HEK293 (cell line): Measurements from ENCODE around the gene SLIT1.

ENCODE experiments used
- CTCF ChIA-PET: fragments of 350-600 bp; formaldehyde crosslinking; extraction: SDS; loops from one replicate; lab custom pipeline; 2021; ENCODE audit warnings: antibody characterized with exemption; lab: Yijun Ruan, JAX
- POLR2A ChIA-PET: fragments of 300-600 bp; formaldehyde crosslinking; extraction: SDS; loops from one replicate; lab custom pipeline; 2020; ENCODE audit warnings: antibody characterized with exemption, inconsistent platforms; lab: Yijun Ruan, JAX
- H3K27ac ChIP-seq: fragments of 200-500 bp; sonication (Bioruptor generic); 2 replicates; pipeline ENCODE4 v1.5.1; 2014; ENCODE audit warnings: low read depth, low read length, control low read depth, inconsistent platforms; ENCODE audit errors: extremely low read depth
- H3K36me3 ChIP-seq, 2 experiments: fragments of 200-500 bp in 1 of 2; sonication (Bioruptor generic) in 1 of 2; 1 replicate in 1 of 2; 2 replicates in 1 of 2; pipeline ENCODE4 v1.5.1; 2014 to 2017; ENCODE audit warnings: inconsistent platforms in 2 of 2, low read length in 2 of 2; ENCODE audit not compliant: control insufficient read depth in 2 of 2, insufficient read depth in 1 of 2
- H3K4me1 ChIP-seq: fragments of 200-500 bp; sonication (Bioruptor generic); 2 replicates; pipeline ENCODE4 v1.5.1; 2014; ENCODE audit warnings: mild to moderate bottlenecking, low read length, inconsistent platforms; ENCODE audit not compliant: control insufficient read depth, insufficient read depth
- H3K4me3 ChIP-seq: 2 replicates; pipeline ENCODE4 v1.5.1; 2011; ENCODE audit warnings: low read depth, mild to moderate bottlenecking, control low read depth, low read length, moderate library complexity
- H3K9me3 ChIP-seq: fragments of 200-500 bp; sonication (Bioruptor generic); 2 replicates; pipeline ENCODE4 v1.5.1; 2014; ENCODE audit warnings: low read depth, low read length, inconsistent platforms; ENCODE audit not compliant: control insufficient read depth, insufficient read depth
- GLI4 ChIP-seq: fragments of 450-650 bp; formaldehyde crosslinking; IDR thresholded peaks from 2 replicates; pipeline ENCODE4 v1.5.1; 2016; ENCODE audit warnings: missing biosample characterization, missing genetic modification characterization
- MEIS1 ChIP-seq: sonication (generic); formaldehyde crosslinking; IDR thresholded peaks from 2 replicates; pipeline ENCODE4 v1.8.1; 2022; ENCODE audit warnings: missing genetic modification reagents, mild to moderate bottlenecking, borderline replicate concordance
- ZIC2 ChIP-seq: fragments of 450-650 bp; formaldehyde crosslinking; IDR thresholded peaks from 2 replicates; pipeline ENCODE4 v1.5.1; 2016; ENCODE audit warnings: missing biosample characterization, missing genetic modification characterization
- ZNF146 ChIP-seq: fragments of 450-650 bp; formaldehyde crosslinking; IDR thresholded peaks from 2 replicates; pipeline ENCODE4 v1.5.1; 2016; ENCODE audit warnings: missing biosample characterization, missing genetic modification characterization
- ZNF184 ChIP-seq: fragments of 450-650 bp; IDR thresholded peaks from 2 replicates; pipeline ENCODE4 v1.5.1; 2018; ENCODE audit warnings: missing biosample characterization, mild to moderate bottlenecking, missing genetic modification characterization
- ZNF214 ChIP-seq: fragments of 450-650 bp; formaldehyde crosslinking; IDR thresholded peaks from 2 replicates; pipeline ENCODE4 v1.5.1; 2017; ENCODE audit warnings: missing biosample characterization, mild to moderate bottlenecking, missing genetic modification characterization, borderline replicate concordance
- ZNF223 ChIP-seq: fragments of 450-650 bp; formaldehyde crosslinking; IDR thresholded peaks from 2 replicates; pipeline ENCODE4 v1.5.1; 2016; ENCODE audit warnings: missing biosample characterization, missing genetic modification characterization
- ZNF423 ChIP-seq: fragments of 450-650 bp; formaldehyde crosslinking; IDR thresholded peaks from 2 replicates; pipeline ENCODE4 v1.5.1; 2016; ENCODE audit warnings: missing biosample characterization, missing genetic modification characterization
- ZNF501 ChIP-seq: fragments of 450-650 bp; formaldehyde crosslinking; IDR thresholded peaks from 2 replicates; pipeline ENCODE4 v1.5.1; 2016; ENCODE audit warnings: missing biosample characterization, missing genetic modification characterization
- ZNF521 ChIP-seq: fragments of 450-650 bp; formaldehyde crosslinking; IDR thresholded peaks from 2 replicates; pipeline ENCODE4 v1.5.1; 2017; ENCODE audit warnings: missing biosample characterization, mild to moderate bottlenecking, missing genetic modification characterization
- ZNF558 ChIP-seq: fragments of 450-650 bp; formaldehyde crosslinking; IDR thresholded peaks from 2 replicates; pipeline ENCODE4 v1.5.1; 2016; ENCODE audit warnings: missing biosample characterization, missing genetic modification characterization
- ZNF561 ChIP-seq: fragments of 450-650 bp; IDR thresholded peaks from 2 replicates; pipeline ENCODE4 v1.5.1; 2018; ENCODE audit warnings: missing biosample characterization, missing genetic modification characterization, borderline replicate concordance
- ZNF571 ChIP-seq: fragments of 450-650 bp; formaldehyde crosslinking; IDR thresholded peaks from 2 replicates; pipeline ENCODE4 v1.5.0; 2017; ENCODE audit warnings: missing biosample characterization, missing genetic modification characterization
- ZNF707 ChIP-seq: fragments of 450-650 bp; formaldehyde crosslinking; IDR thresholded peaks from 2 replicates; pipeline ENCODE4 v1.5.1; 2016; ENCODE audit warnings: missing biosample characterization, missing genetic modification characterization
- ZNF776 ChIP-seq: fragments of 450-650 bp; formaldehyde crosslinking; IDR thresholded peaks from 2 replicates; pipeline ENCODE4 v1.5.0; 2017; ENCODE audit warnings: missing biosample characterization, missing genetic modification characterization, borderline replicate concordance
- ZNF830 ChIP-seq: fragments of 450-650 bp; IDR thresholded peaks from 2 replicates; pipeline ENCODE4 v1.5.0; 2018; ENCODE audit warnings: missing biosample characterization, missing genetic modification characterization, low read depth, mild to moderate bottlenecking, moderate library complexity
- TF ChIP-seq, protein P1 (sequence below): fragments of 450-650 bp; formaldehyde crosslinking; conservative IDR thresholded peaks from 2 replicates; pipeline ENCODE4 v1.5.1; 2016; ENCODE audit warnings: low read depth, missing biosample characterization, missing genetic modification characterization
- TF ChIP-seq, protein P2 (sequence below): IDR thresholded peaks from 2 replicates; pipeline ENCODE4 v1.6.1; 2011; ENCODE audit warnings: mild to moderate bottlenecking, low read depth, low read length, borderline replicate concordance
- TF ChIP-seq, protein P3 (sequence below): fragments of 450-650 bp; formaldehyde crosslinking; optimal IDR thresholded peaks from 2 replicates; pipeline ENCODE3; 2016; ENCODE audit warnings: missing biosample characterization, mild to moderate bottlenecking, missing genetic modification characterization
- TF ChIP-seq, protein P4 (sequence below): fragments of 450-650 bp; formaldehyde crosslinking; IDR thresholded peaks from 2 replicates; pipeline ENCODE4 v1.5.1; 2016; ENCODE audit warnings: missing biosample characterization, missing genetic modification characterization

Gene SLIT1

DNA sequence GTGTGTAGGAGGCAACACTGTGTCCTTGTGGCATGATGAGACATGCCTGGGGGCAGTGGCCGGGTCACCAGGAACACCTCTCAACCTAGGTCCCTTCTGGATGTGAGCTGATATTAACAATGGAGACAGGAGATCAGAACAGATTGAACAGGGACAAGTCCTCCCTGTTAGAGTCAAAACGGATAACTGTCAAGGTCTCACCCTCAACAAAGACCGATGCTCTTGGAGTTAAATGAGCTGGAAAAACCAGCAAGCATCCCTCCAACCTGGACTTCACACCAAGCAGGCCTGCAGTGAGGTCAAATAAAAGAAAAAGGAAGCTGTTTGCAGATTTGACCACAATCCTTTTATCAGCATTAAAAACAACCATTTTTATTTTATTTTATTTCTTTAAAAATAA is 49.0 kb downstream of the SLIT1 start (continued):
- TF ChIP-seq, protein P1, sequence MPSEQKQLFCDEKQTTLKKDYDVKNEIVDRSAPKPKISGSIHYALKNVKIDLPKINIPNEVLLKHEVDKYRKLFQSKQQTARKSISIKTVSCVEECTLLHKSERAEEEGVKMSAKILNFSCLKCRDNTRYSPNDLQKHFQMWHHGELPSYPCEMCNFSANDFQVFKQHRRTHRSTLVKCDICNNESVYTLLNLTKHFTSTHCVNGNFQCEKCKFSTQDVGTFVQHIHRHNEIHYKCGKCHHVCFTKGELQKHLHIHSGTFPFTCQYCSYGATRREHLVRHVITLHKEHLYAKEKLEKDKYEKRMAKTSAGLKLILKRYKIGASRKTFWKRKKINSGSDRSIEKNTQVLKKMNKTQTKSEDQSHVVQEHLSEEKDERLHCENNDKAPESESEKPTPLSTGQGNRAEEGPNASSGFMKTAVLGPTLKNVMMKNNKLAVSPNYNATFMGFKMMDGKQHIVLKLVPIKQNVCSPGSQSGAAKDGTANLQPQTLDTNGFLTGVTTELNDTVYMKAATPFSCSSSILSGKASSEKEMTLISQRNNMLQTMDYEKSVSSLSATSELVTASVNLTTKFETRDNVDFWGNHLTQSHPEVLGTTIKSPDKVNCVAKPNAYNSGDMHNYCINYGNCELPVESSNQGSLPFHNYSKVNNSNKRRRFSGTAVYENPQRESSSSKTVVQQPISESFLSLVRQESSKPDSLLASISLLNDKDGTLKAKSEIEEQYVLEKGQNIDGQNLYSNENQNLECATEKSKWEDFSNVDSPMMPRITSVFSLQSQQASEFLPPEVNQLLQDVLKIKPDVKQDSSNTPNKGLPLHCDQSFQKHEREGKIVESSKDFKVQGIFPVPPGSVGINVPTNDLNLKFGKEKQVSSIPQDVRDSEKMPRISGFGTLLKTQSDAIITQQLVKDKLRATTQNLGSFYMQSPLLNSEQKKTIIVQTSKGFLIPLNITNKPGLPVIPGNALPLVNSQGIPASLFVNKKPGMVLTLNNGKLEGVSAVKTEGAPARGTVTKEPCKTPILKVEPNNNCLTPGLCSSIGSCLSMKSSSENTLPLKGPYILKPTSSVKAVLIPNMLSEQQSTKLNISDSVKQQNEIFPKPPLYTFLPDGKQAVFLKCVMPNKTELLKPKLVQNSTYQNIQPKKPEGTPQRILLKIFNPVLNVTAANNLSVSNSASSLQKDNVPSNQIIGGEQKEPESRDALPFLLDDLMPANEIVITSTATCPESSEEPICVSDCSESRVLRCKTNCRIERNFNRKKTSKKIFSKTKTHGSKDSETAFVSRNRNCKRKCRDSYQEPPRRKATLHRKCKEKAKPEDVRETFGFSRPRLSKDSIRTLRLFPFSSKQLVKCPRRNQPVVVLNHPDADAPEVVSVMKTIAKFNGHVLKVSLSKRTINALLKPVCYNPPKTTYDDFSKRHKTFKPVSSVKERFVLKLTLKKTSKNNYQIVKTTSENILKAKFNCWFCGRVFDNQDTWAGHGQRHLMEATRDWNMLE (tag by site-specific recombination): no peak
- TF ChIP-seq, protein P2, sequence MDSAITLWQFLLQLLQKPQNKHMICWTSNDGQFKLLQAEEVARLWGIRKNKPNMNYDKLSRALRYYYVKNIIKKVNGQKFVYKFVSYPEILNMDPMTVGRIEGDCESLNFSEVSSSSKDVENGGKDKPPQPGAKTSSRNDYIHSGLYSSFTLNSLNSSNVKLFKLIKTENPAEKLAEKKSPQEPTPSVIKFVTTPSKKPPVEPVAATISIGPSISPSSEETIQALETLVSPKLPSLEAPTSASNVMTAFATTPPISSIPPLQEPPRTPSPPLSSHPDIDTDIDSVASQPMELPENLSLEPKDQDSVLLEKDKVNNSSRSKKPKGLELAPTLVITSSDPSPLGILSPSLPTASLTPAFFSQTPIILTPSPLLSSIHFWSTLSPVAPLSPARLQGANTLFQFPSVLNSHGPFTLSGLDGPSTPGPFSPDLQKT: no peak
- TF ChIP-seq ZNF830 (no peak), ZNF707 (tag by site-specific recombination) (no peak), GLI4 (no peak)

DNA sequence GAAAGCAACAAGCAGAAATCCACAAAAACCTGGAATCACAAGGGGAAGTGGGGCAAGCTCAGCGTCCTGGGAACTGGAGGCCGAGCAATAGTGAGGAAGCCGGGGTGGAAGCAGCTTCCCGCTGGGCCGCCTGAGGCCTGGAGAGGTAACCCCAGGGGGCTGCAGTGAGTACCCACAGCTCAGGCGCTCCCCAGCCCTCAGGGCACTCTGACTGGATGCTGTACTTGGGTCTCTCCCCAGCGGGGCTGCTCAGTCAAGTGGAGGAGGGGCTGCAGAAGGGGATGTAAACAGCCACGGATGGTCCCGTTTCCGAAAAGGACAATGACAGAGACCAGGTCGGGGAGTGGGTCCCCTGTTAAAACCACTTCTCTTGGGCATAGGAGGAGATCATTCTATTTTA is 50.3 kb downstream of the SLIT1 start:
- no peak overlapping the region for H3K27ac ChIP-seq
- 0 out of 2 replicates have a peak, but pooled peaks have one; percentile 10 for TF ChIP-seq ZNF423 (tag by site-specific recombination)
- peak; percentile 76 for TF ChIP-seq ZIC2 (tag by site-specific recombination)
- TF ChIP-seq, protein P3, sequence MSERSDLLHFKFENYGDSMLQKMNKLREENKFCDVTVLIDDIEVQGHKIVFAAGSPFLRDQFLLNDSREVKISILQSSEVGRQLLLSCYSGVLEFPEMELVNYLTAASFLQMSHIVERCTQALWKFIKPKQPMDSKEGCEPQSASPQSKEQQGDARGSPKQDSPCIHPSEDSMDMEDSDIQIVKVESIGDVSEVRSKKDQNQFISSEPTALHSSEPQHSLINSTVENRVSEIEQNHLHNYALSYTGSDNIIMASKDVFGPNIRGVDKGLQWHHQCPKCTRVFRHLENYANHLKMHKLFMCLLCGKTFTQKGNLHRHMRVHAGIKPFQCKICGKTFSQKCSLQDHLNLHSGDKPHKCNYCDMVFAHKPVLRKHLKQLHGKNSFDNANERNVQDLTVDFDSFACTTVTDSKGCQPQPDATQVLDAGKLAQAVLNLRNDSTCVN (tag by site-specific recombination): no peak
- TF ChIP-seq ZNF571 (tag by site-specific recombination): no peak
- TF ChIP-seq ZNF223 (tag by site-specific recombination): no peak
- ChIA-PET POLR2A (no interaction called here), CTCF (interaction anchor here (0.6 kb wide), 1 partner anchor 760 kb away, joined by 4 read pairs; no protein-coding TSS in a partner anchor)
- H3K4me1 ChIP-seq: no peaks in the 10 kb centered on the region
- H3K4me3 ChIP-seq: no peak overlapping the region
- H3K9me3 ChIP-seq: no peaks in the 10 kb centered on the region
- no peaks in the 10 kb centered on the region for H3K36me3 ChIP-seq

DNA sequence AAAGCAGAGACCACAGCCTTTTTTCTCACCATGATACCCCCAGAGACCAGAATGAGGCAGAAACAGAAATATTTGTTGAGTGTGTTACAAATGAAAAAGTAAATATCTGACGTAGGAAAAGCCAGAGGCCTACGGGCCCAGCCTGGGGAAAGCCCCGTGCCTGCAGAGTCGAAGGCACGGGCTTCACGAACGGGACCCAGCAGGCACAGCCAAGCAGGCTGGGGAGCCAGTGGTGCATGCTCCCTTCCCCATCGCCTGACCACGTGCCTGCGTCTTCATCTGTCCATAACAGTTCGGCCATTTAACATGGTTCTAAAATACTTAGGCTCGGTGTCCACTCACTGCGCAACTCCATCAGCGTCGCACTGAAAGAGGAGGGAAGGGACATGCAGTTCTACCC is 50.8 kb downstream of the SLIT1 start:
- CTCF ChIA-PET: interaction anchor here (0.6 kb wide), 1 partner anchor 759 kb away, joined by 4 read pairs; no protein-coding TSS in a partner anchor
- POLR2A ChIA-PET: no interaction called here
- H3K27ac ChIP-seq: no peak overlapping the region
- H3K4me3 ChIP-seq: no peak overlapping the region
- H3K36me3 ChIP-seq: no peaks in the 10 kb centered on the region
- no peaks in the 10 kb centered on the region for H3K9me3 ChIP-seq
- H3K4me1 ChIP-seq: no peaks in the 10 kb centered on the region
- TF ChIP-seq ZNF521 (no peak), ZNF146 (tag by site-specific recombination) (no peak), ZNF561 (no peak), MEIS1 (CRISPR knock-in tag) (no peak), ZNF501 (no peak), ZNF184 (tag by site-specific recombination) (no peak), ZNF214 (tag by site-specific recombination) (no peak), ZNF776 (tag by site-specific recombination) (no peak), ZNF558 (tag by site-specific recombination) (no peak)
- TF ChIP-seq, protein P3 (tag by site-specific recombination): no peak
- TF ChIP-seq, protein P4, sequence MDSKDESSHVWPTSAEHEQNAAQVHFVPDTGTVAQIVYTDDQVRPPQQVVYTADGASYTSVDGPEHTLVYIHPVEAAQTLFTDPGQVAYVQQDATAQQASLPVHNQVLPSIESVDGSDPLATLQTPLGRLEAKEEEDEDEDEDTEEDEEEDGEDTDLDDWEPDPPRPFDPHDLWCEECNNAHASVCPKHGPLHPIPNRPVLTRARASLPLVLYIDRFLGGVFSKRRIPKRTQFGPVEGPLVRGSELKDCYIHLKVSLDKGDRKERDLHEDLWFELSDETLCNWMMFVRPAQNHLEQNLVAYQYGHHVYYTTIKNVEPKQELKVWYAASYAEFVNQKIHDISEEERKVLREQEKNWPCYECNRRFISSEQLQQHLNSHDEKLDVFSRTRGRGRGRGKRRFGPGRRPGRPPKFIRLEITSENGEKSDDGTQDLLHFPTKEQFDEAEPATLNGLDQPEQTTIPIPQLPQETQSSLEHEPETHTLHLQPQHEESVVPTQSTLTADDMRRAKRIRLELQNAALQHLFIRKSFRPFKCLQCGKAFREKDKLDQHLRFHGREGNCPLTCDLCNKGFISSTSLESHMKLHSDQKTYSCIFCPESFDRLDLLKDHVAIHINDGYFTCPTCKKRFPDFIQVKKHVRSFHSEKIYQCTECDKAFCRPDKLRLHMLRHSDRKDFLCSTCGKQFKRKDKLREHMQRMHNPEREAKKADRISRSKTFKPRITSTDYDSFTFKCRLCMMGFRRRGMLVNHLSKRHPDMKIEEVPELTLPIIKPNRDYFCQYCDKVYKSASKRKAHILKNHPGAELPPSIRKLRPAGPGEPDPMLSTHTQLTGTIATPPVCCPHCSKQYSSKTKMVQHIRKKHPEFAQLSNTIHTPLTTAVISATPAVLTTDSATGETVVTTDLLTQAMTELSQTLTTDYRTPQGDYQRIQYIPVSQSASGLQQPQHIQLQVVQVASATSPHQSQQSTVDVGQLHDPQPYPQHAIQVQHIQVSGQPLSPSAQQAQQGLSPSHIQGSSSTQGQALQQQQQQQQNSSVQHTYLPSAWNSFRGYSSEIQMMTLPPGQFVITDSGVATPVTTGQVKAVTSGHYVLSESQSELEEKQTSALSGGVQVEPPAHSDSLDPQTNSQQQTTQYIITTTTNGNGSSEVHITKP: no peak
